HG03196 (cell line): ENCODE results near the gene DTNBP1.
"Not testable (repeated sequence)": the region's sequence is repeated elsewhere in the genome, so short reads cannot be mapped to it uniquely, and the experiment has no call there.

Experiments used
- ATAC-seq: cut with Tn5 transposase; IDR thresholded peaks from one replicate; pipeline ENCODE4 v1.9.1; 2021; ENCODE audit not compliant: unreplicated experiment

DTNBP1 gene

GRCh38 chr6:15562977-15563376 is 99.9 kb downstream of the DTNBP1 start:
- no peak for ATAC-seq

- no peak for ATAC-seq
Observed at GRCh38 chr6:15561447-15562199, 101.2 kb downstream of the DTNBP1 start.

GRCh38 chr6:15560713-15561112 is 102.1 kb downstream of the DTNBP1 start:
- no peak for ATAC-seq

- no peak for ATAC-seq
Observed at GRCh38 chr6:15557174-15557573, 105.7 kb downstream of the DTNBP1 start.

- no peak for ATAC-seq
Observed at GRCh38 chr6:15556711-15557110, 106.1 kb downstream of the DTNBP1 start.

- no peak for ATAC-seq
Observed at GRCh38 chr6:15555101-15556038, 107.5 kb downstream of the DTNBP1 start.

- no peak for ATAC-seq
Observed at GRCh38 chr6:15554728-15555100, 108.1 kb downstream of the DTNBP1 start.

- ATAC-seq, result no peak
Observed at GRCh38 chr6:15553736-15554294, 109.0 kb downstream of the DTNBP1 start.

- ATAC-seq, result no peak
Observed at GRCh38 chr6:15553031-15553430, 109.8 kb downstream of the DTNBP1 start.

GRCh38 chr6:15551798-15552197 is 111.0 kb downstream of the DTNBP1 start:
- ATAC-seq, result no peak

- ATAC-seq, result no peak
Observed at GRCh38 chr6:15551262-15551661, 111.6 kb downstream of the DTNBP1 start.

GRCh38 chr6:15550546-15551123 is 112.2 kb downstream of the DTNBP1 start:
- no peak for ATAC-seq

GRCh38 chr6:15549371-15549770 is 113.5 kb downstream of the DTNBP1 start:
- ATAC-seq, result no peak

GRCh38 chr6:15547400-15547799 is 115.4 kb downstream of the DTNBP1 start:
- no peak for ATAC-seq

- ATAC-seq, result no peak
Observed at GRCh38 chr6:15546591-15546990, 116.2 kb downstream of the DTNBP1 start.

GRCh38 chr6:15544321-15544900 is 118.4 kb downstream of the DTNBP1 start:
- no peak for ATAC-seq

- ATAC-seq, result not testable (repeated sequence)
Observed at GRCh38 chr6:15543332-15543917, 119.4 kb downstream of the DTNBP1 start.

GRCh38 chr6:15539722-15540270 is 123.0 kb downstream of the DTNBP1 start:
- ATAC-seq, result no peak

GRCh38 chr6:15538766-15539495 is 123.9 kb downstream of the DTNBP1 start:
- no peak for ATAC-seq

- no peak for ATAC-seq
Observed at GRCh38 chr6:15538106-15538505, 124.7 kb downstream of the DTNBP1 start.
